Activated naive CD4-positive, alpha-beta T cell treated with anti-CD3 and anti-CD28 coated beads, Interleukin-2, amount 50 U/mL, for 24 hours (primary cell): ENCODE measurements around the gene ITGAE.
"Not testable (repeated sequence)": the region's sequence is repeated elsewhere in the genome, so short reads cannot be mapped to it uniquely, and the experiment has no call there.

Experiments
- H3K27ac Mint-ChIP-seq: one replicate; pipeline ENCODE4 v1.8.0; 2021; ENCODE audit warnings: mild to moderate bottlenecking, mixed read lengths
- H3K27me3 Mint-ChIP-seq: one replicate; pipeline ENCODE4 v1.8.0; 2021; ENCODE audit warnings: mixed read lengths
- H3K36me3 Mint-ChIP-seq: one replicate; pipeline ENCODE4 v1.8.0; 2021; ENCODE audit warnings: mixed read lengths
- H3K4me1 Mint-ChIP-seq: one replicate; pipeline ENCODE4 v1.8.0; 2021; ENCODE audit warnings: mixed read lengths
- H3K4me3 Mint-ChIP-seq: one replicate; pipeline ENCODE4 v1.8.0; 2021; ENCODE audit warnings: mild to moderate bottlenecking, mixed read lengths
- H3K9me3 Mint-ChIP-seq: one replicate; pipeline ENCODE4 v1.8.0; 2021; ENCODE audit warnings: mixed read lengths

ITGAE gene

DNA sequence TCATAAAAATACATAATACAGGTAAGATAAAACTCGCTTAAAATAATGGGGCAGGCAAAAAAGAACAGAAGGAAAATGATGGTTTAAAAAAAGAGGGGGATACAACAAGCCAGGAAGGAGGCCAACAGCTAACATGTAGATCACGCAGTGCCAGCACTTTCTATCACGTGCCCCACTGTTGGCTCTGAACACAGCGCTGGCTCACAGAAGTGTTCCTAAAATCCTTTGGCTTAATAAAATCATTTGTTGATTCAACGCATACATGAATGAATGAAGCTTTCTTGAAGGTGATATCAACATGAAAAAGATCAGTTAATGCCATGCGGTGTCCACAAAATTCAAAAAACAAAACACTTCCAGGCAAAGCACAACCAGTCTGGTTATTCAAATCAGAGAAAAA is 8.5 kb downstream of the ITGAE start:
- Mint-ChIP-seq H3K4me1 (peaks cover 33% of the 10 kb centered on the region), H3K27ac (no peak overlapping the region), H3K27me3 (no peaks in the 10 kb centered on the region), H3K36me3 (no peaks in the 10 kb centered on the region), H3K4me3 (no peak overlapping the region), H3K9me3 (no peaks in the 10 kb centered on the region)

DNA sequence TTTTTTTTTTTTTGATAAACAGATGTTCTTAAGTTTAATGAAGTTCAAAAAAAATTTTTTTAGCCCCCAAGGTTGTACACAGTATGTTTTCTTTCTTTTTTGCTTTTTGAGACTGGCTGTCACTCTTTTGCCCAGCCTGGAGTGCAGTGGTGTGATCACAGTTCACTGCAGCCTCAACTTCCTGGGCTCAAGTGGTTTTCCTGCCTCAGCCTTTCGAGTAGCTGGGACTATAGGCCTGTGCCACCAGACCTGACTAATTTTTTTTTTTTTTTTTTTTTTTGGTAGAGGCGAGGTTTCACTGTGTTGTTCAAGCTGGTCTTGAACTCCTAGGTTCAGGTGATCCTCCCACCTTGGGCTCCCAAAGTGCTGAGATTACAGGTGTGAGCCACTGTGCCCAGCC is 12.8 kb downstream of the ITGAE start:
- Mint-ChIP-seq H3K4me3 (no peak overlapping the region), H3K27me3 (no peaks in the 10 kb centered on the region), H3K4me1 (peaks cover 20% of the 10 kb centered on the region), H3K27ac (no peak overlapping the region), H3K9me3 (no peaks in the 10 kb centered on the region), H3K36me3 (no peaks in the 10 kb centered on the region)

- H3K4me3 Mint-ChIP-seq, H3K36me3 Mint-ChIP-seq, H3K27me3 Mint-ChIP-seq, H3K9me3 Mint-ChIP-seq: not testable (repeated sequence)
- H3K27ac Mint-ChIP-seq, result peak overlapping the region; percentile 79
- peaks cover 10% of the 10 kb centered on the region for H3K4me1 Mint-ChIP-seq
Observed at GRCh38 chr17:3785323-3785722, 15.7 kb downstream of the ITGAE start.

DNA sequence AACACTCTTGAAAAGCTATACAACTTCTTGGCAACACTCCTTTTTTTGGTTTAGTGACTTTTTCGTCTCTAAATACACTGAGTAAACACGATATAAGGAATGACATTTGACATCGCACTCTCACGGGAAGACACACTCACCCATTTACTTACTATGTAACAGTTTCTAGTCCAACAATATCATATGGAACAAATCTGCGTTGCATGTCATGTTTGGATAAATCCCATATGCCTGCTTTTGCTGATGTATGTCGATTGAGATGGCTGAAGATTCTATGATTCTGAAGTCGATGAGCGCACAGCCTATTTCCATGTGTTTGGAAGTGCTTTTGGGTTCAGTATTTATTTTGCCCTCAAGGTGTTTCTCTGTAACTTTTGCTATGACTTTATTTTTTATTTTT is 18.2 kb downstream of the ITGAE start:
- Mint-ChIP-seq H3K27me3 (no peaks in the 10 kb centered on the region), H3K27ac (no peak overlapping the region), H3K4me1 (no peaks in the 10 kb centered on the region), H3K9me3 (no peaks in the 10 kb centered on the region), H3K4me3 (no peak overlapping the region), H3K36me3 (no peaks in the 10 kb centered on the region)

- no peak overlapping the region for H3K27ac Mint-ChIP-seq
- H3K4me3 Mint-ChIP-seq, result no peak overlapping the region
- no peaks in the 10 kb centered on the region for H3K4me1 Mint-ChIP-seq
- H3K36me3 Mint-ChIP-seq, result no peaks in the 10 kb centered on the region
- no peaks in the 10 kb centered on the region for H3K9me3 Mint-ChIP-seq
- no peaks in the 10 kb centered on the region for H3K27me3 Mint-ChIP-seq
Observed at GRCh38 chr17:3780986-3781385, 20.0 kb downstream of the ITGAE start.

- Mint-ChIP-seq H3K27ac (no peak overlapping the region), H3K27me3 (no peaks in the 10 kb centered on the region), H3K36me3 (no peaks in the 10 kb centered on the region), H3K4me3 (no peak overlapping the region), H3K9me3 (no peaks in the 10 kb centered on the region), H3K4me1 (no peaks in the 10 kb centered on the region)
Observed at GRCh38 chr17:3777366-3778120, 23.4 kb downstream of the ITGAE start.

DNA sequence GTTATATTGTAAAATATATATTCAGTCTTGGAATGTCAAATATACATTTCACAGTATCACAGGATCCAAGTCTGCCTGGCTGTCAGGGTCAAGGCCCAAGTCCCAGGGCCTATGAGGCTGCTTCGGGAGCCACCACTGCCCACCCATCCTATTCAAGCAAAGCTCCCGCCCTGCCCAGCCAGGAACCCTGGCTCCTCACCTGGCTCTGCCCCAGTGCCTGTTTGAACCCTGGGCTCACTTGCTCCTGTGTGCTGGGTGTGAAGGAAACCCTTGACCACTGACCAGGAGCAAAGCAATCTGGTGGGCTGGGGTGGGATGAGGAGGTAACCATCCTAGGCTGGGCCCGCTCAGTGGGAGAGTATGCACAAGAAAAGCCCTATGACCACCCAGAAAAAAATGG is 27.0 kb downstream of the ITGAE start:
- Mint-ChIP-seq H3K4me1 (peaks cover 22% of the 10 kb centered on the region), H3K9me3 (no peaks in the 10 kb centered on the region)

GRCh38 chr17:3773511-3773910 is 27.5 kb downstream of the ITGAE start:
- H3K4me3 Mint-ChIP-seq, result no peak overlapping the region
- H3K36me3 Mint-ChIP-seq, result peaks cover 1% of the 10 kb centered on the region
- H3K9me3 Mint-ChIP-seq, result no peaks in the 10 kb centered on the region
- no peak overlapping the region for H3K27ac Mint-ChIP-seq
- no peaks in the 10 kb centered on the region for H3K27me3 Mint-ChIP-seq
- H3K4me1 Mint-ChIP-seq, result peaks cover 25% of the 10 kb centered on the region

More for the DNA sequence above, 27.0 kb downstream of the ITGAE start:
- Mint-ChIP-seq H3K36me3 (no peaks in the 10 kb centered on the region), H3K4me3 (no peak overlapping the region), H3K27me3 (no peaks in the 10 kb centered on the region), H3K27ac (no peak overlapping the region)

GRCh38 chr17:3772764-3773163 is 28.2 kb downstream of the ITGAE start:
- H3K4me3 Mint-ChIP-seq, result no peak overlapping the region
- no peak overlapping the region for H3K27ac Mint-ChIP-seq
- no peaks in the 10 kb centered on the region for H3K9me3 Mint-ChIP-seq
- peaks cover 2% of the 10 kb centered on the region for H3K36me3 Mint-ChIP-seq
- H3K27me3 Mint-ChIP-seq, result no peaks in the 10 kb centered on the region
- peaks cover 27% of the 10 kb centered on the region for H3K4me1 Mint-ChIP-seq

DNA sequence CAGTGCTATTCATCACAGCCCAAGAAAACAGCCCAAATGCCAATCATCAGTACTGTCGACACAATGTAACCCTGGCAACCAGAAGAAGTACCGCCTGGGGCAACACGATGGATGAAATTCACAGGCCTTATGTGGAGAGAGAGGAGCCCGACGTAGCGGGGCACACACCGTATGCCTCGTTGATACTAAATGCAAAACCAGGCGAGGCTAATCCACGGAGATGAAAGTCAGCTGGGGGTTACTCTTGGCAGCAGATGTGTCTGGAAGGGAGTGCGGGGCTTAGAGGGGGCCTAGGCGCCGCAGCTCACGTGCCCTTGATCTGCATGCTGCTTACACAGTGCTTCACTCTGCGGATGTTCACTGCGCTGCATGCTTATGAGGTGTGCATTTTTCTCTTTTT is 29.8 kb downstream of the ITGAE start:
- Mint-ChIP-seq H3K36me3 (peaks cover 2% of the 10 kb centered on the region), H3K9me3 (no peaks in the 10 kb centered on the region), H3K27me3 (no peaks in the 10 kb centered on the region), H3K4me1 (peaks cover 32% of the 10 kb centered on the region), H3K4me3 (no peak overlapping the region), H3K27ac (no peak overlapping the region)

GRCh38 chr17:3770466-3770865 is 30.5 kb downstream of the ITGAE start:
- Mint-ChIP-seq H3K27me3 (no peaks in the 10 kb centered on the region), H3K36me3 (peaks cover 2% of the 10 kb centered on the region), H3K4me3 (no peak overlapping the region), H3K4me1 (peaks cover 38% of the 10 kb centered on the region), H3K9me3 (no peaks in the 10 kb centered on the region), H3K27ac (no peak overlapping the region)

DNA sequence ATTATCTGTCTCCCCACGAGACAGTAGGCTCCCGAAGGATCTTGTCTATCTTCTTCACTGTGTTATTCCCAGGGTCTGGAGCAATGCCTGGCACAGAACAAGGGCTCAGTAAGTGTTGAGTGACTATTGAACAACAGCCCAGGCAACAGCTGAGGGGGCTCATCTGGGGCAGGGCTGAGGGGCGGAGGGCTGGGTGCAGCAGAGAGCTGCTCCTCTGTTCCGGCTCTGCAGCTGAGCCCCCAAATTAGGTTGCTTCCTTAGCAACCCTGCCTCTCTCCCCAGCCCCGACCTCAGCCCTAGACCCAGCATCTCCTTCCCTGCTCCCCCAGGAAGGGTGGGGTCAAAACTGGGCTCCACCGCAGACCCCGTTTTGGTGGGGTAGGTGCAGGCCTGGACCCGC is 32.2 kb downstream of the ITGAE start:
- H3K9me3 Mint-ChIP-seq, result no peaks in the 10 kb centered on the region
- H3K27me3 Mint-ChIP-seq, result no peaks in the 10 kb centered on the region
- H3K36me3 Mint-ChIP-seq, result peaks cover 2% of the 10 kb centered on the region
- peaks cover 44% of the 10 kb centered on the region for H3K4me1 Mint-ChIP-seq
- H3K4me3 Mint-ChIP-seq, result no peak overlapping the region
- peak overlapping the region; percentile 18 for H3K27ac Mint-ChIP-seq

DNA sequence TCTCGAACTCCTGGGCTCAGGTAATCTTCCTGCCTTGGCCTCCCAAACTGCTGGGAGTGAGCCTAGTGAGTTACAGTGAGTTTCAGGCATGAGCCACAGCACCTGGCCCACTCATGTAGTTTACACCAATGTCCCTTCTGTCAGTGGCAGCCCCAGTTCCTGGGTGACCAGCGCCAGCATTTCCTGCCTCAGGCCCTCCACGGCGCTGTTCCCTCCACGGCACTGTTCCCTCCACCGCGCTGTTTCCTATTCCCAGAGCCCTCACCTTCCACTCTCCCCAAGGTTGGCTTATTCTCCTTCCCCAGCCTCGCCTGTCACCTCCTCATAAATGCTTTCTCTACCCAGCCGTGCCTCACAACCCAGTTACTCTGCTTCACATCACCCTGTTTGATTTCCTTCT is 32.6 kb downstream of the ITGAE start:
- no peaks in the 10 kb centered on the region for H3K9me3 Mint-ChIP-seq
- H3K36me3 Mint-ChIP-seq, result peaks cover 2% of the 10 kb centered on the region
- H3K27ac Mint-ChIP-seq, result peak overlapping the region; percentile 18
- no peak overlapping the region for H3K4me3 Mint-ChIP-seq
- no peaks in the 10 kb centered on the region for H3K27me3 Mint-ChIP-seq
- H3K4me1 Mint-ChIP-seq, result peaks cover 47% of the 10 kb centered on the region

DNA sequence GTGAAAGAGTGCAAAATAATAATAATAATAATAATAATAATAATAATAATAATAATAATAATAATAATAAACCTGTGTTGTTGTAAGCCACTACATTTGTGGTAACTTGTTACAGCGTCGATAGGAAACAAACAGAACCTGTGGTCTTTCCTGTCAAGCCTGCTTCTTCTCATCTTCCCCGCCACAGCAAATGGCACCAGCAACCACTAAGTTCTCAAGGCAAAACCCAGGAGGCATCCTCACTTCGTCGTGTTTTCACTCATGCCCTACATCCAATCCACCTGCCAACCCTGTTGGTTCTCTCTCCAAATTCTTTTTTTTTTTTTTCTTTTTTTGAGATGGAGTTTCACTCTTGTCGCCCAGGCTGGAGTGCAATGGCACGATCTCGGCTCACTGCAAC is 34.2 kb downstream of the ITGAE start:
- Mint-ChIP-seq H3K27ac (no peak overlapping the region), H3K4me1 (peaks cover 45% of the 10 kb centered on the region), H3K4me3 (no peak overlapping the region), H3K36me3 (peaks cover 2% of the 10 kb centered on the region), H3K27me3 (no peaks in the 10 kb centered on the region), H3K9me3 (no peaks in the 10 kb centered on the region)

GRCh38 chr17:3765981-3766380 is 35.0 kb downstream of the ITGAE start:
- H3K4me3 Mint-ChIP-seq, result peak overlapping the region; percentile 73
- H3K27ac Mint-ChIP-seq, result no peak overlapping the region
- peaks cover 2% of the 10 kb centered on the region for H3K36me3 Mint-ChIP-seq

GRCh38 chr17:3763777-3764170 is 37.2 kb downstream of the ITGAE start:
- H3K27me3 Mint-ChIP-seq, result no peaks in the 10 kb centered on the region
- peaks cover 2% of the 10 kb centered on the region for H3K36me3 Mint-ChIP-seq
- H3K4me3 Mint-ChIP-seq, result peak overlapping the region; percentile 49
- H3K9me3 Mint-ChIP-seq, result no peaks in the 10 kb centered on the region
- no peak overlapping the region for H3K27ac Mint-ChIP-seq
- peaks cover 31% of the 10 kb centered on the region for H3K4me1 Mint-ChIP-seq

More at GRCh38 chr17:3765981-3766380, 35.0 kb downstream of the ITGAE start:
- peaks cover 39% of the 10 kb centered on the region for H3K4me1 Mint-ChIP-seq
- H3K9me3 Mint-ChIP-seq, result no peaks in the 10 kb centered on the region
- H3K27me3 Mint-ChIP-seq, result no peaks in the 10 kb centered on the region
